OCI-LY3 (cell line): ENCODE measurements around the gene SFXN3.

Experiments
- EZH2phosphoT487 ChIP-seq: fragments of 200-600 bp; shearing (Covaris generic); IDR thresholded peaks from 2 replicates; pipeline ENCODE4 v1.6.1; 2018; ENCODE audit warnings: antibody characterized with exemption, mixed run types, low read depth
- TF ChIP-seq, protein P1 (sequence below): fragments of 200-600, 300-600 bp; sonication (generic); IDR thresholded peaks from 2 replicates; pipeline ENCODE4 v1.5.1; 2014; ENCODE audit warnings: antibody characterized with exemption, low read length, low read depth

- TF ChIP-seq, protein P1, sequence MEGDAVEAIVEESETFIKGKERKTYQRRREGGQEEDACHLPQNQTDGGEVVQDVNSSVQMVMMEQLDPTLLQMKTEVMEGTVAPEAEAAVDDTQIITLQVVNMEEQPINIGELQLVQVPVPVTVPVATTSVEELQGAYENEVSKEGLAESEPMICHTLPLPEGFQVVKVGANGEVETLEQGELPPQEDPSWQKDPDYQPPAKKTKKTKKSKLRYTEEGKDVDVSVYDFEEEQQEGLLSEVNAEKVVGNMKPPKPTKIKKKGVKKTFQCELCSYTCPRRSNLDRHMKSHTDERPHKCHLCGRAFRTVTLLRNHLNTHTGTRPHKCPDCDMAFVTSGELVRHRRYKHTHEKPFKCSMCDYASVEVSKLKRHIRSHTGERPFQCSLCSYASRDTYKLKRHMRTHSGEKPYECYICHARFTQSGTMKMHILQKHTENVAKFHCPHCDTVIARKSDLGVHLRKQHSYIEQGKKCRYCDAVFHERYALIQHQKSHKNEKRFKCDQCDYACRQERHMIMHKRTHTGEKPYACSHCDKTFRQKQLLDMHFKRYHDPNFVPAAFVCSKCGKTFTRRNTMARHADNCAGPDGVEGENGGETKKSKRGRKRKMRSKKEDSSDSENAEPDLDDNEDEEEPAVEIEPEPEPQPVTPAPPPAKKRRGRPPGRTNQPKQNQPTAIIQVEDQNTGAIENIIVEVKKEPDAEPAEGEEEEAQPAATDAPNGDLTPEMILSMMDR: no peak
- no peak for TF ChIP-seq EZH2phosphoT487
Observed at GRCh38 chr10:101047268-101047667, 16.2 kb downstream of the SFXN3 start.
